Neural cell (in vitro differentiated cells): ENCODE measurements around the gene CFAP210.

Experiments
- CTCF ChIP-seq: fragments of 450-650 bp; IDR thresholded peaks from 2 replicates; pipeline ENCODE4 v1.5.1; 2014; ENCODE audit warnings: antibody characterized with exemption, mild to moderate bottlenecking, moderate library complexity; ENCODE audit not compliant: poor library complexity, severe bottlenecking
- POLR2AphosphoS5 ChIP-seq: IDR thresholded peaks from 2 replicates; pipeline ENCODE4 v1.6.1; 2012
- REST ChIP-seq: IDR thresholded peaks from 2 replicates; pipeline ENCODE4 v1.6.1; 2012; ENCODE audit warnings: borderline replicate concordance

- no peak for TF ChIP-seq REST
- TF ChIP-seq POLR2AphosphoS5: no peak
- TF ChIP-seq CTCF: no peak
Measured at GRCh38 chr2:169623235-169623634, 71.0 kb downstream of the CFAP210 start.
